HG03060 (cell line): Measurements from ENCODE around the gene GABRQ.

Experiments used
- ATAC-seq: cut with Tn5 transposase; IDR thresholded peaks from one replicate; pipeline ENCODE4 v1.9.1; 2021; ENCODE audit warnings: low read depth, moderate number of reproducible peaks; ENCODE audit not compliant: unreplicated experiment

The GABRQ gene

GRCh38 chrX:152637649-152638442, at the start of gene GABRQ:
TSS of gene GABRQ (plus strand) at chrX:152637895. CDS start at chrX:152638203, 308 bp downstream.
- ATAC-seq, result no peak

GRCh38 chrX:152588206-152588605, 49.5 kb upstream of the GABRQ start:
- no peak for ATAC-seq

- no peak for ATAC-seq
These were observed 36.7 kb upstream of the GABRQ start for GRCh38 chrX:152600853-152601633.

- ATAC-seq, result no peak
These were observed 35.7 kb upstream of the GABRQ start for GRCh38 chrX:152601848-152602616.

- ATAC-seq, result no peak
These were observed 22.9 kb upstream of the GABRQ start for GRCh38 chrX:152614791-152615190.

- ATAC-seq, result no peak
These were observed 17.8 kb upstream of the GABRQ start for GRCh38 chrX:152619897-152620296.

- no peak for ATAC-seq
These were observed 5.1 kb upstream of the GABRQ start for GRCh38 chrX:152632445-152633097.

- ATAC-seq, result no peak
These were observed 1.8 kb upstream of the GABRQ start for GRCh38 chrX:152635941-152636340.

- ATAC-seq, result no peak
These were observed 779 bp downstream of the GABRQ start for GRCh38 chrX:152638443-152638904.

- ATAC-seq, result no peak
These were observed 1.7 kb downstream of the GABRQ start for GRCh38 chrX:152639426-152639825.

GRCh38 chrX:152640034-152640818, 2.5 kb downstream of the GABRQ start:
- ATAC-seq, result no peak

GRCh38 chrX:152641256-152641875, 3.7 kb downstream of the GABRQ start:
- no peak for ATAC-seq

GRCh38 chrX:152641996-152642395, 4.3 kb downstream of the GABRQ start:
- ATAC-seq, result no peak

GRCh38 chrX:152642931-152643564, 5.4 kb downstream of the GABRQ start:
- no peak for ATAC-seq

- no peak for ATAC-seq
These were observed 9.3 kb downstream of the GABRQ start for GRCh38 chrX:152646961-152647360.

- no peak for ATAC-seq
These were observed 10.3 kb downstream of the GABRQ start for GRCh38 chrX:152647978-152648377.

GRCh38 chrX:152652060-152652459, 14.4 kb downstream of the GABRQ start:
- ATAC-seq, result no peak

- no peak for ATAC-seq
These were observed 14.8 kb downstream of the GABRQ start for GRCh38 chrX:152652467-152652866.

GRCh38 chrX:152656087-152656486, 18.4 kb downstream of the GABRQ start:
- no peak for ATAC-seq
